Right lobe of liver (tissue), 6 donors: ENCODE results near the gene RGPD8. TPM values are rescaled to one million over a fixed set of nuclear protein-coding genes. Genes with fewer than 3 reads are reported as not detected.
"Not testable (repeated sequence)": the region's sequence is repeated elsewhere in the genome, so short reads cannot be mapped to it uniquely, and the experiment has no call there.

Experiments used
- ATAC-seq, 4 donors: fragments of 200-7000 bp; cut with Tn5 transposase; one replicate each; pipeline ENCODE4 v1.9.1; 2020; ENCODE audit warnings: mild to moderate bottlenecking in 4 of 4, moderate library complexity in 4 of 4
- DNase-seq, 3 donors: peaks; one replicate each; pipeline ENCODE4 v3.0.0-alpha.2; 2020
- H3K27ac ChIP-seq, 3 donors: fragments of 200-600 bp; one replicate each; pipeline ENCODE4 v1.8.0; 2022
- H3K27me3 ChIP-seq, 2 donors: fragments of 200-600 bp; one replicate each; pipeline ENCODE4 v1.8.0; 2022
- H3K36me3 ChIP-seq, 4 donors: fragments of 200-600 bp; sonication (generic) in 1 of 4; one replicate each; pipeline versions ENCODE4 v1.5.1 to v1.8.0; 2017 to 2022; ENCODE audit warnings: control low read depth in 1 of 4
- H3K4me1 ChIP-seq, 4 donors: fragments of 200-600 bp; sonication (generic) in 1 of 4; one replicate each; pipeline versions ENCODE4 v1.5.1 to v1.8.0; 2017 to 2022; ENCODE audit warnings: control low read depth in 1 of 4
- H3K4me3 ChIP-seq, 3 donors: fragments of 200-600 bp; one replicate each; pipeline ENCODE4 v1.8.0; 2022
- H3K9me3 ChIP-seq, 4 donors: fragments of 200-600 bp; sonication (generic) in 1 of 4; one replicate each; pipeline versions ENCODE4 v1.5.1 to v1.8.0; 2017 to 2022; ENCODE audit warnings: control low read depth in 1 of 4
- CTCF ChIP-seq, 4 donors: fragments of 200-600 bp in 3 of 4; fragments of 450-650 bp in 1 of 4; IDR thresholded peaks; one replicate each; pipeline versions ENCODE4 v1.5.1 to v1.8.0; 2016 to 2022; ENCODE audit warnings: antibody characterized with exemption in 4 of 4, mild to moderate bottlenecking in 2 of 4
- POLR2A ChIP-seq: fragments of 450-650 bp; IDR thresholded peaks from one replicate; pipeline ENCODE4 v1.6.1; 2017; ENCODE audit warnings: antibody characterized with exemption, mild to moderate bottlenecking
- WGBS: methylation state at CpG from one replicate; pipeline ENCODE4 v1.1.6; 2018; ENCODE audit warnings: low coverage, low lambda C conversion rate; ENCODE audit not compliant: insufficient coverage; ENCODE audit errors: missing lambda C conversion rate; 5-methylcytosine and 5-hydroxymethylcytosine counted together
- intact Hi-C, 2 donors: fragments of 100-400 bp; cut with DNase I; formaldehyde crosslinking; loops; one replicate each; pipeline versions ENCODE4 v1.11.2 to v1.14.1; 2022
- long read RNA-seq: library from polyadenylated mRNA; unstranded; transcript quantifications from one replicate; pipeline ENCODE4 v2.0.0, GENCODE V29; 2019
- total RNA-seq, 6 experiments: library from RNA; depleted of rRNA in 2 of 6; stranded (reverse); fragments of >200 nt in 2 of 6; fragmentation: NEBNext Ultra II Directional in 3 of 6; extraction: Animal tissue kit (Norgen Biotek cat#: 25700) in 3 of 6; gene quantifications; one replicate each; pipeline versions ENCODE4 v1.1.0 to v1.2.4, GENCODE V29; 2016 to 2023
- donor health status: DM: no; HTN: yes; CAD: no.
- donor health status: DM: no; HTN: no; CAD: no.
- donor health status: DM: no; HTN: no; CAD: no.
- donor health status: DM: no; HTN: yes; CAD: no.
- donor health status: DM: no; HTN: yes; CAD: no.

The RGPD8 gene
- 1 to 10 TPM; 5.1 to 9.3 (median 7.0) TPM for total RNA-seq
- long read RNA-seq, partial matches to known transcripts = 1 of 1 reads
- long read RNA-seq, other reads (novel, unspliced or antisense) = 0 of 1 reads

DNA sequence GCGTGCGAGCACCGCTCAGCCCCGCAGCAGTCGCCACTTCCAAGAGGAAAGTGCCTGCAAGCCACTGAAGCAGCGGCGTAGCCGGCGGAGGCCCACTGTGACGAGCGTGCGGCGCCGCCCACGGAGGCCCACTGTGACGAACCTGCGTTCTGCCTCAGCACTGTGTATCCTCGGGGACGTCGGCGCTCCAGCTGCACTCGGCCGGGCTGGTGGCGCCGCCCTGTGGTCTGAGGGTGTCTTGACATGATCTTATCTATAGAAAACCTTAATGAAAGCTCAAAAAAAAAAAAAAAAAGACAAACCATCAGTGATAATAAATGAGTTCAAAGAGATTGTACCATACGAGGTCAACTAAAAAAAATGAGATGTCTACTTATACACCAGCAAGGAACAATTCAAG lies at the start of gene RGPD8:
Gene RGPD8 (minus strand): TSS at position 166 of the 400 bp plus-strand sequence. CDS start 192 bp downstream, outside the sequence.
- WGBS = 0% methylated on average over 8 of the region's 26 CpGs
- DNase-seq (peak; percentile 87 to 93 (median 89)), ATAC-seq (peak; percentile 99 to 100 (median 99))
- H3K4me1 ChIP-seq, H3K9me3 ChIP-seq, H3K36me3 ChIP-seq, H3K27me3 ChIP-seq: not testable (repeated sequence)
- peak within 1 kb of the TSS; percentile 53 to 62 (median 60) for H3K4me3 ChIP-seq
- intact Hi-C loops = loop anchor here in 1 of 2 donors (10.0 kb wide), 1 partner anchor 169 kb away; no protein-coding TSS in a partner anchor
- peak; percentile 46 to 59 (median 51) for TF ChIP-seq CTCF (IDR thresholded peaks at IDR 0.05)
- H3K27ac ChIP-seq = peak within 1 kb of the TSS; percentile 52 to 65 (median 57)

DNA sequence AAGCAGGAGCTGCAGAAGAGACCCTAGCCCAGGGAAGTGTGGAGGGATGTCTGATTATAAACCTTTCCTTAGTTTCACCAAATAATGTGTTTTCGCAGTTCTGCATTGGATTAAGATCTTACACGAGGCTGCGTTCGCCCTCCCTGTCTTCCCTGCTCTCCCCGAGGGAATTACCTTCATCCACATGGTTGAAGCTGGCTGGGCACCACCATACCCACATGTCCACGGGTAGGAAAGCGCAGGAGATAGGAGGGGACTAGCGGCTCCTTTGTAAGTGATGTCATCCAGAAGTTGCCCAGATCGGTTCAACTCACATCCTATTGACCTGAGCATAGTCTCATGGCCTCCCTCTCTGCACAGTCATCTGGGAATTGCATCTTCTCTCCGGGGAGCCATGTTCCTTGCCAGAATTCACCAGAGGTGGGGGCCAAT lies 49.6 kb upstream of the RGPD8 start:
- no peak for DNase-seq
- peak in 3 of 4 donors; percentile 5 to 37 (median 19) for ATAC-seq
- Histone ChIP-seq H3K4me1 (peaks cover 0 to 10% (median 0%) of the 10 kb centered on the region in 4 donors), H3K36me3 (no peaks in the 10 kb centered on the region), H3K27ac (no peak overlapping the region), H3K9me3 (no peaks in the 10 kb centered on the region), H3K27me3 (no peaks in the 10 kb centered on the region), H3K4me3 (peak overlapping the region; percentile 67 to 85 (median 81))
- 5% methylated on average over 9 of the region's 10 CpGs for WGBS
- TF ChIP-seq CTCF (IDR thresholded peaks at IDR 0.05) (no peak), POLR2A (no peak)
- intact Hi-C loops = loop anchor here in 1 of 2 donors (10.0 kb wide), 1 partner anchor 92 kb away; no protein-coding TSS in a partner anchor

- peak; percentile 5 to 28 (median 22) for ATAC-seq
- intact Hi-C loops = loop anchor here in 1 of 2 donors (10.0 kb wide), 1 partner anchor 92 kb away; no protein-coding TSS in a partner anchor
These were observed 49.0 kb upstream of the RGPD8 start for GRCh38 chr2:112482309-112483041.

More at GRCh38 chr2:112482309-112483041, 49.0 kb upstream of the RGPD8 start:
- H3K4me1 ChIP-seq = peaks cover 0 to 10% (median 0%) of the 10 kb centered on the region in 4 donors
- TF ChIP-seq CTCF (IDR thresholded peaks at IDR 0.05) (no peak), POLR2A (no peak)
- peak overlapping the region; percentile 67 to 85 (median 81) for H3K4me3 ChIP-seq
- H3K27me3 ChIP-seq = no peaks in the 10 kb centered on the region
- no peaks in the 10 kb centered on the region for H3K36me3 ChIP-seq
- peak overlapping the region; percentile 20 to 77 (median 65) for H3K27ac ChIP-seq
- WGBS = under 1% methylated on average over 33 of the region's 77 CpGs
- no peaks in the 10 kb centered on the region for H3K9me3 ChIP-seq
- DNase-seq = peak; percentile 40 to 62 (median 59)
